ENCODE measurements around the gene LRRC8D. TPM values are rescaled to one million over a fixed set of nuclear protein-coding genes. Genes with fewer than 3 reads are reported as not detected.

Gene LRRC8D
- total and polyA plus RNA-seq, 2 of the 4 experiments (the other 2 are of a cell fraction): 34.1 to 35.3 TPM

DNA sequence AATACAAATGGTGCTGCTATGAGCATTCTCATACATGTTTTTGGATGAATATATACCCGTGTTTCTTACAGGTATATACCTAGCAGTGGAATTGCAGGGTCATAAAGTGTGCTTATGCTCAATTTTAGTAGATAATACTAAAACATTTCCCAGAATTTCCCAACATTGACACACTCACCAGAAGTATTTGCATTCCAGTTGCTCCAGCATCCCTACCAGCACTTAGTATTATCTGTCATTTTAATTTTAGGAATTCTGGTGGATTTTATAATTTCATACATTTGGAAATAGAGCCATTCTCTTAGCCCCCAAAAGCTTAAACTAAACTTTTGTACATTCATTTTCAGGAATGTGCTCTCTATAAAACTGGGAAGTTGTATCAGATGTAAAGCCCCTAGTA, 106.6 kb downstream of the LRRC8D start:
- H3K9ac ChIP-seq (ENCODE audit: low read depth, low read length): no peak overlapping the region
- CTCF ChIA-PET: no interaction called here
- dilution Hi-C loops (cut with HindIII; ENCODE audit: low sequenced_read_pairs, unreplicated experiment) (no loop called here), intact Hi-C loops (cut with micrococcal nuclease) (no loop called here), in situ Hi-C loops (cut with MboI; ENCODE audit: low sequenced_read_pairs) (no loop called here)
- H3K27me3 ChIP-seq (ENCODE audit: control insufficient read depth, insufficient read depth, low read length): no peaks in the 10 kb centered on the region
- H2AK5ac ChIP-seq (ENCODE audit: low read depth, low read length): no peak overlapping the region
- TF ChIP-seq MXI1 (IDR thresholded peaks at IDR 0.05; ENCODE audit: borderline replicate concordance, low read depth, low read length): no peak
- TF ChIP-seq RFX5 (IDR thresholded peaks at IDR 0.05; ENCODE audit: low read depth, low read length): no peak
- TF ChIP-seq CEBPB (IDR thresholded peaks at IDR 0.05; ENCODE audit: low read depth, low read length): no peak
- no peak for TF ChIP-seq BHLHE40 (IDR thresholded peaks at IDR 0.05; ENCODE audit: low read depth, low read length)
- TF ChIP-seq MAZ (IDR thresholded peaks at IDR 0.05; ENCODE audit: borderline replicate concordance, low read depth, low read length): no peak
- TF ChIP-seq NFE2L2 (IDR thresholded peaks at IDR 0.05; ENCODE audit: low read depth, low read length): no peak
- TF ChIP-seq CHD1 (IDR thresholded peaks at IDR 0.05; ENCODE audit: low read depth, low read length): no peak
- no peak for TF ChIP-seq RCOR1 (IDR thresholded peaks at IDR 0.05; ENCODE audit: insufficient replicate concordance, low read length)
- no TSS peak for BruUV-seq (replicated peaks)
- peaks cover 13 to 20% of the 10 kb centered on the region in 2 experiments; a peak in 3 of 4 replicates for H3K79me1 ChIP-seq (ENCODE audit: low read depth in 1 of 2, low read length in 2 of 2)
- no peak overlapping the region for H2BK15ac ChIP-seq (ENCODE audit: low read depth, low read length)
- no peak overlapping the region for H3K18ac ChIP-seq (ENCODE audit: low read depth, low read length)
- no peak overlapping the region for H2BK5ac ChIP-seq (ENCODE audit: low read depth, low read length, poor library complexity, severe bottlenecking)
- H2AFZ ChIP-seq (replicated peaks; ENCODE audit: low read length, poor library complexity): no peak overlapping the region
- POLR2A ChIA-PET (ENCODE audit: unreplicated experiment): no interaction called here
- no peaks in the 10 kb centered on the region for H4K20me1 ChIP-seq (ENCODE audit: insufficient read depth, low read length)
- H3K4me3 ChIP-seq (ENCODE audit: insufficient read depth, low read depth, low read length): no peak overlapping the region
- H3K56ac ChIP-seq (ENCODE audit: extremely low read depth, insufficient read depth, low read length): no peak overlapping the region
- no peaks in the 10 kb centered on the region for H3K4me1 ChIP-seq (ENCODE audit: control insufficient read depth, insufficient read depth, low read length)
- no peak overlapping the region for H3K4ac ChIP-seq (ENCODE audit: low read depth, low read length)
- no peaks in the 10 kb centered on the region for H3K9me1 ChIP-seq (ENCODE audit: insufficient read depth, low read length)
- no peaks in the 10 kb centered on the region for H3K9me3 ChIP-seq (ENCODE audit: control insufficient read depth, insufficient read depth, low read length)
- H4K91ac ChIP-seq (ENCODE audit: insufficient read depth, low read depth, low read length): no peak overlapping the region
- no peak overlapping the region for H3K27ac ChIP-seq (ENCODE audit: insufficient read depth, low read length)
- H2BK20ac ChIP-seq (ENCODE audit: low read depth, low read length): no peak overlapping the region
- no peak overlapping the region for H3K14ac ChIP-seq (replicated peaks; ENCODE audit: low read depth, low read length)
- ATAC-seq (ENCODE audit: low read depth) (no peak), DNase-seq (no peak)
- no peak overlapping the region for H4K8ac ChIP-seq (ENCODE audit: low read depth in 2 of 2, low read length in 2 of 2)
- H3K4me2 ChIP-seq (ENCODE audit: low read depth, low read length): no peak overlapping the region
- H4K5ac ChIP-seq (ENCODE audit: low read depth, low read length): no peak overlapping the region
- no CpG with 5 or more reads among the region's 1 CpG for WGBS, 2 experiments (ENCODE audit: extremely low coverage in 2 of 2, insufficient read length in 1 of 2)
- no peak overlapping the region for H2AK9ac ChIP-seq (replicated peaks; ENCODE audit: low read depth, low read length, poor library complexity)
- peaks cover 1% of the 10 kb centered on the region; the same call in 1 of the 2 replicates for H3K36me3 ChIP-seq (ENCODE audit: control insufficient read depth, insufficient read depth, low read length)
- no peak overlapping the region for H3K23ac ChIP-seq (ENCODE audit: low read depth, low read length)
- no peak overlapping the region for H2BK120ac ChIP-seq (ENCODE audit: low read depth, low read length)
